Germinal center (tissue), 1 donor: ENCODE data around the gene SLC1A2.

Source experiments
- DNase-seq: peaks from one replicate; pipeline ENCODE4 v3.0.0; 2012; ENCODE audit warnings: mixed read lengths, low spot score

Gene SLC1A2

DNA sequence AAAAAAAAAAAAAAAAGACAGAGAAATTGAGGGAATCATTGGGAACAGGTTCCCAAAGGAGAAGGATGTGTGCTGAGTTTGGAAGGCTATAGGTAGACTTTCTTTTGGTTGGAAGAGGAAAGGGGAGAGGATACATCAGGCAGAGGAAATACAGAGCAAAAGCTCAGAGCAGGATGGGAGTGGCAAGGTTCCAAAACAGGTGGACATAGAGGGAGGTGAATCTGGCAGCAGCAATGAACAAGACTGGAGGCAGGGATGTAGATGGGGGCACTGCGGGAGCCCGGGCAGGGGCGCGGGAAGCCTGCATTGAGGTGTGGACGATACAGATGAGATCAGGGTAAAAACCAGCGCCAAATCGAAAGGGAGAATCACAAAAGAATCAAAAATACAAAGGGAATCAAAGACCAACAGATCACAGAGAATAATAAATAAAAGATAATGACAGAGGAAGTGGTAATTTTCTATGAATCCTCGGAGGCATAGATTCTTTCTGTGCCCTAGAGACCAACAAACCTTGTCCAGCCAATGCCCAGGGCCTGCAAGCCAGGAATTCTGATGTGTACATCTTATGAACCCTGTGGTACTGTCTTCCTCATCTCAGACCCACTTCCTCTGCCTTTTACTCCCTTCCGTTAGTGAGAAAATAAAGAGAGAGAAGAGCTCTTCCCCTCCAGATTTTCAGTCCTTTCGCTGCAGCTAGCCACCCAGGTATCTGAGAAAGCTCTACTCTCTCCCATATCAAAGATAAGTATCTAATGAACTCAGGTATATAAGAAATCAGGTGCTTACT lies 70.3 kb downstream of the SLC1A2 start:
- DNase-seq, result no peak

DNA sequence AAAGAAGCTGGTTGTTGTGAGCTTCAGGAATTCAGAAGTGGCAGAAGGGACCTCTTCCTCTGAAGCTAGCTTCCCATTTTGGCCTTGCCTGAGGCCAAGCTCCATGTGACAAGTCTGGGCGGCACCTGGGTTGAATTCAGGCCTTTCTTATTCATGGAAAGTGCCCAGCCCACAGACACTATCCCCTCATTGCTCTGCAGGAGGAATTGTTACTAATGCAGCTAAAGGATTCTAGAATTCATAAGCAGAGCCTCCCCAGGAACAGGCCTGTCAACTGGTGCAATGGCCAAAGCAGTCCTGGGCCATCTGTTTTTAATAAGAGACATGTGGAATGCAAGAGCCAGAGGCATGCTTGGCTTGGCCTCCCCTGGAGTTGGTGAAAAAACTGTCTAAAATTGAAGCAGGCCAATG lies 71.4 kb downstream of the SLC1A2 start:
- DNase-seq, result no peak

DNA sequence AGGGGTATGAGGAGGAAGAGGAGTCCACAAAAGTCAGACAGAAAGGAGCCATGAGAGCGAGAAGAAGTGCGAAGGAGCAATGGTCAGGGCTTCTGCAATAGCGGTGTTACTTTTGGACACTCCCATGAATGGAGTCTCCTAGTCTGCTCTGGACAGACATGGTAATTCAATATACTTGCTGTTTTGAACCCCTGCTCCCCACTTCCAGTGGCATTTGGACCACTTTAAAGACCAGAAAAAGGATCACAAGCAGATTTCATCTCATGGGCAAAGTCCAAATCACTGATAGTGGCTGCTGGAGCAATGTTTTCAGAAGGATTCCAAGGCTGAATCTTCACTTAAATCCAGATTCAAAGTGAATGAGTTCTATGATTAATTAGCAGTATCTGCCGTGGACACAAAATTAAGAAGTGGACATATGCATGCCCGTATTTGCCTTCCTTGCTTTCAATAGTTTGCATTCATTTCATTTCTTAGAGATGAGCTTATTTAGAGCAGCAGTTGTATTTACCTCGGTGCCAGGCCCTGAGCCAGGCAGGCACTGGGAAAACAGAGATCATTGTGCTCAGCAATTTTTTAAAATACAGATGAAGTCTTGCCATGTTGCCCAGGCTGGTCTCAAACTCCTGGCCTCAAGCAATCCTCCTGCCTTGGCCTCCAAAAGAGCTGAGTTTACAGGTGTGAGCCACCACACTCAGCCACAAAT lies 72.0 kb downstream of the SLC1A2 start:
- no peak for DNase-seq

DNA sequence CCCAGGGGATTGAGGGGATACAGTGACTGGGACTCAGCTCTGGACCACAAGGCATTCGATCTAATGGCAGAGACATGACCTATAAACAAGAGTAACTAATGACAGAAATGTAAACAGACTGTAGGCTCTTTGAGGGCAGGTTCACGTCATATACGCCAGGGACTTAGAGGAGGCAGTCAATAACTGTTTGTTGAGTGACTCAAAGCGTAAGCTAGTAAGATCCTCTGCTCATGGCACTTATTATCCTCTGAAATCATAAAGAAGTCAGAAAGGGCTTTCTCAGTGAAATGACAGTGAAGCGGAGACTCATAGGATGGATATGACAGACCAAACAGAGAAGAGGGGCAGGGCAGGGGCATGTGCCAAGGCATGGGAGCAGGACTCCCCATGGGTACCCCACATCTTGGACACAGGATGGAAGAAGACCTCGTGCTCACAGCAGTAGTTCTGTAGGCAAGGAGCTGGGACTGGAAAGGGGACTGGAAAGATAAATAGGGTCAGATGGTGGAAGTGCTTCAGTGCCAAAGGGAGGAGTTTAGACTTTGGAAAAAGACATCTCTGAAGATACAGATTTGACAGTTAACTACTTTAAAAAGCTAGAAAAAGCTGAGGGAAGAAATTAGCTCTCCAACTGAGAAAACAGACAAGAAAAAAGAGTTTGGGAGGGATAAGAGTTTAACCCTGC lies 72.7 kb downstream of the SLC1A2 start:
- no peak for DNase-seq

DNA sequence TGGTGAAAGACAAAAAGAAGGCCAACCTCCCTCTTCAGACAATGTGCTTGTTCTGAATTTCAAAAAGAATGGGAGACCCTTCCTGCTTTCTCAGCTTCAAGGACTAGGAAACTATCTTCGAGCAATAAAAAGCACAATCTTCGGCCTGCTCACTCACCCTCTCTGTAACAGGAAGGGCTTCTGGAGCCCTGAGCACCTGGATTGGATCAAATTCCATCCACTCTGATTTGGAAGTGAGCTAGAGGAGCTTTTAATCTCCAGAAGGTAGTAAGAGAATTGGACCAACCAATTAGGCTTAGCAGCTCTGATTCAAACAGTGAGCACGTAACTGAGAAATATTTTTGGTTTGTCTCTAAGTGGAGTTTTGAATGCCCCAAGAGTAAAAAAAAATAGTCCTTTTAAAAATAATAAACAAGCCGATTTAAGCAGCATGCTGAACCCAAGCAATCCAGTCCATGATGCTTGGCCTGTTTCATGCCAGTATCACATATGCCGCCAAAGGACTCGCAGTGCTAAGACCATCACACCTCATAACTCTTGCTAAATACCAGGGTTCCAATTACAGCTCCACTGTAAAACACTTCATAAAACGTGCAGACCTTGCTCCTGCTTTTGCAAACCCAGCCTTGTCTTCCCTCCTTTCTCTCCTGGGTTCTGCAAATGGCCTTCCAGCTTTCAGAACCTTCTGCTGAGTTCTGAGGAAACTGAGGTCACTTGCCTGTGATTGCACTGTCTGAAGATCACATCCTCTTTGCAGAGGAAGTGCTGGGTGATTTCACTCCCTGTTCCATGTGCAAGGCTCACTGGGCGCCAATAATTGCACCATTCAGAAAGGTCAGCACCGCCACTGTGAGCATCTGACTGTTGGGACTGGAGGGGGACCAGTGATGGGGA lies 74.4 kb downstream of the SLC1A2 start:
- no peak for DNase-seq

DNA sequence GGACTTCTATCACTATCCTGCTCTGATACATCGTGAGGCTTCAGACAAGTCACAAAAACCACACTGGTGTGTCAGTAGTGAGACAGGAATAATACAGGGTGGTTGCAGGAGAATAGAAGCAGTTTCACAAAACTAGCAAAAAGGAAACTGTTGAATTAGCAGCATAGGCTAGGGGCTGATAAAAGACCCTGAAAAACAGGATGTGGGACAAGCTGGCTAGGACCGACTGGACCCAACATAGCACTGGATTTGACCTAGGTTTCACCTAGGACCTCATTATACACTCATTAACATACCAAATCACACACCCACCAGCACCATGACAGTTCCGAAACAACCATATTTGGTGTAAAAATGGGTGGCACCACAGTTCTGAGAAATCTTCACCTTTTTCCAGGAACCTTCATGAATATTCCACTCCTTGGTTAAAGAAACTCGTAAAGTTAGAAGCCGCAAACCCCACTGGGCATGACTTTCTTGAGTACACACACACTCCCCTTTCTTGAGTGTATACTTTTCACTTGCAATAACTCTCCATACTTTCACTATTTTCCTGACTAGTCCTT lies 76.2 kb downstream of the SLC1A2 start:
- DNase-seq, result no peak

DNA sequence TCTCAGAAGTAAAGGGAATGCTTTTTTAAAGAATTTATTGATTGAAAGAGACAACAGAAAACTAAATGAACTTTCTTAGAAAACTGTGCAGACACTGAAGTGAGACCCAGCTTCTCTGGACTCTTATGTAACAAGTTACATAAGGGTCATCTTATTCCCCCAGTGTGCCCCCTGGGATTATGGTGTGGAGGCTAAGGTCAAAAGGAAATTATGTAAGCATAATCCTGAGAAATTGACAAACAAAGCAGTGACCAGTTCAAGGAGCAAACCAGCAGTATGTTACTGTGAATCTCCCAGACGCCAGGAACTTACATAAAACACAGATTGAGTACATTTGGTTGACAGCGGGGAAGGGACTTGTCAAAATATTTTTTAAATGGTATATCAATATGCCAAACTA lies 78.6 kb downstream of the SLC1A2 start:
- no peak for DNase-seq

DNA sequence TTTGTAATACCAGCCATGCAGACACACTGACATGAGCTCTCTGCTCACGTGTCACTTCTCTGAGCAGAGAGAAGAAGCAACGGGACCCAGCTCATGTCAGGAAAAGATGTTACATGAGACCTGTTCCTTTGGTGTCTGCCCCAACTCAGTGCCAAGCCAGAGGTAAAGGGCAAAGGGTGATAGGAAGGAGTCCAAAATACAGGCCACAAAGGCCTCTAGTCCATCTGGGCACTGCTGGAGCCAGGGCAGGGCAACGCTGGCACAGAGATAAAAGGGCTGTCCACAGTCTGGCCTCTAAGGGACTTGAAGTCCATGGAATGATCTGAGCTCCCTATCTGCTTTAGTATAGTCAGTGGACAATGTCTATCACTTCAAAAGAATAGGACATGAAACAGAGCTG lies 79.3 kb downstream of the SLC1A2 start:
- DNase-seq, result no peak

DNA sequence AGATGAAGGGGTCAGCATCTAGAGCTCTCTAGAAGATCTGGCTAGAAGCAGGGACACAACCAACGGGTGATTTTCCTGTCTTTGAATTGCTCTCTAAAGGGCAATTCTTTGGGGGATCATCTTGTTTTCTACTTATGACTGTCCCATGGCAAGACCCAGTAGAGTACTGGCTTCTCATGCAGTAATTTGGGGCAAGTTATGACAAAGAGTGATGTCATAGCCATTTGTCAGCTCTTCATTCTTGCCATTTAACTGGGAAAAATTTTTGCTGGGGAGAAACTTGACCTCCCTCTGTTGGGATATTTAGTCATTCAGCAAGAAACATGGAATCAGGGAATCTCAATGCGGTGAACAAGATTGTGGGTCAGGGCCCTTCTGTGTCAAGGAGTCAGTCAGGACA lies 80.4 kb downstream of the SLC1A2 start:
- no peak for DNase-seq

DNA sequence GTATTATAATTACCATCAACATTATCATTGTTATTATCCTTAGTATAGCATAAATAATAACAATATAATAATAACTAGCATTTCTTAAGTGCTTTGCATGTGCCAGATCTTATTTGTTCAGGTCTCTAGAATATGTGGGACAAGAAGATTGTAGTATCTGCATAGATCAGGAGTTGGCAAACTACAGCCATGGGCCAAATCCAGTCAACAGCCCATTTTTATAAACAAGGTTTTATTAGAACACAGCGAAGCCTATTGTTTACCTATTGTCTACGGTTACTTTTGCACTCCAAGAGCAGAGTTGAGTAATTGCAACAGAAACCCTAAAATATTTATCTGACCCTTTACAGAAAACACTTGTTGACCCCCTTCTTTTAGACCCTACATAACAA lies 81.4 kb downstream of the SLC1A2 start:
- no peak for DNase-seq

DNA sequence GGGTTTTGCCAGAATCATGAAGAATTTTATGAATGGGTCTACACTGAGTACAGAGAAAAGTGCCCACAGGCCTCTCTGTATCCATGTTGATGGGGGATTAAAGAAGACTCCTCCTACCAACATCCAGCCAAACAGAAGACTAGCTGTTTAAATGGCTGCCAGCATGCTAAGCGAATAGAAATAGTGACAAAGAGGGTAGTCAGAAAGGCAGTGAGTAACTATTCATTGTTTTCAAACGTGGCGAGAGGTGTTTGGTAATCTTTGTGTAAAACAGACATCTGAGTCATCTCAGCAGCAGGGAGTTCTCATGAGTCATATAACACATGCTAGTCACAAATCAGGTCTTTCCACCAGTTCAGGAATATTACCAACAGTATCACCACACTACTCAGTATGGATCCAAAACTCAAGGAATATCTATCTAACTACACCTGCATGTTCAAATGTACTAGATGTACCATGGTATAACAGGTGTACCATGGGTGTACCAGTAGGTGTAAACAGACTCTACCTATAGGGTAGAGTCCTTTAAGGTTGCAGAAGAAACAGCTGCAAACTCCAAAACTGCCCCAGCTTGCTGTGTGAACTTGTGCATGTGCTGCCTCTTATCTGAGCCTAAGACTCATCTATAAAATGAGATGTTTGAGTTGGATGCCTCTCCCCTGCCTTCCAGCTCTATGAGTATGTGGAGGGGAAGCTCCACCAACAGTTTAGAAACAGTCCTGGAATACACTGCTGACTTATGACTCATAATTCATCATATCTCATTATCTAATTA lies 82.0 kb downstream of the SLC1A2 start:
- no peak for DNase-seq

DNA sequence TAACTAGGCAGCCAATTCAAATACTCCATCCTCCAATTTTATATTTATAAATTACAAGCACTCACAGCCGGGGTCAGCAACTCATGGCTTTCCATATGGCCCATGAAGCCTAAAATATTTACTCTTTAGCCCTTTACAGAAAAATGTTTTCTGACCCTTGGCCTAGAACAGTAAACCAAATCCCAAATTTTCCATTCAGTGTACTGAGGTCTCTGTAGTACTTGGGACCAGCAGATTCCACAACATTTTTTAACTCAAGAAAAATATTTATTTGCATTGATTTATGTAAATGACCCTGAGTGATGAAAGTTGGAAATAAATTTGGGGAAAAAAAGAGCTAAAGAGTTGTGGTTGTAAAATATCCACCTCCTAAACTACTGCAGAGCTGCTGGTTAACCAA lies 82.6 kb downstream of the SLC1A2 start:
- DNase-seq, result no peak

DNA sequence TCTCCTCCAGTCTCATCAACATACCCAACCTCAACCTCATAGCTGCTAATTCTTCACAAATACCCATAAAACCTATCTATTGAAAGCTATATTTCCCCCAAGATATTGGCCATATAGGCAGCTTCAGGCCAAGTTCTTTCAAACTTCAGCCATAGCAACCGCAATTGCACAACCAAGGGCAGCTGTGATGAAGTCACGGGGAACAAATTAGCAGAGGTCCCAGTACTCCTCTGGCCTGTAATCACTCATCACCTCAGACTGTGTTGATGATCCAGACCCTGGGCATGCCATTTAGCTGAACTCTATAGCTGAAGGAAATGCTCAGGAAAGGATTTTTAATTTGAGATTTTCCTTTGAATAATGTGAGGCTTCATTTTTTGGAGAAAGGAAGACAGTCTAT lies 84.1 kb downstream of the SLC1A2 start:
- DNase-seq, result no peak

DNA sequence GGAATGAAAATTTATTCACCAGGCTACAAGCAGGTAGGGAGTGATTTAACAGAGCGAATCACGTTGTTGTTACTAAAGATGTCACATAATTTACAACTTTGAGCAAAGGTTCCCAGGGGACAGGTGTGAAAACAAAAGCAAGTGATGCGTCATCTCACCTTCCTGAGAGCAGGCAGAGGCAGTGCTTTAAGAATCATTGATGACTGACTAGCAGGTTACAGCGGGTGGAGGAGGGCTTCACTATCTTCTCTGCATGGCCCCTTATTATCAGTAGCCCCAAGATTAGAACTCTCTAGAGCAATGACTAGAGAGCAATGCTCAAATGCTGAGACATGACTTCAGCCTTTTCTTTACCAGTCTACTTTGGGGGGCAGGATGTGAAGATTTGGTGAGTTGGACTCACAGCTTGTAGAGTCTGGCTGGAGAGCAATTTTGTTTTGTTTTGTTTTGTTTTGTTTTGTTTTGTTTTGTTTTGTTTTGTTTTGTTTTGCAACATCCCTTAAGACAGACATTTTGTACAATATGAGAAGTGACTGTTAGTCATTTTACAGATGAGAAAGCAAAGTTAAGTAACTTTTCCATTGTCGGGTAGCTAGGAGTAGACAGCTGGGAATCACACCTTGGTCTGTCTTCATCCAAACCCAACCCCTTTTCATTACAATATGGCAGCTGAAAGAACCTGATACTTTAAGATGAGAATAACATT lies 84.8 kb downstream of the SLC1A2 start:
- peak; percentile 62 for DNase-seq

DNA sequence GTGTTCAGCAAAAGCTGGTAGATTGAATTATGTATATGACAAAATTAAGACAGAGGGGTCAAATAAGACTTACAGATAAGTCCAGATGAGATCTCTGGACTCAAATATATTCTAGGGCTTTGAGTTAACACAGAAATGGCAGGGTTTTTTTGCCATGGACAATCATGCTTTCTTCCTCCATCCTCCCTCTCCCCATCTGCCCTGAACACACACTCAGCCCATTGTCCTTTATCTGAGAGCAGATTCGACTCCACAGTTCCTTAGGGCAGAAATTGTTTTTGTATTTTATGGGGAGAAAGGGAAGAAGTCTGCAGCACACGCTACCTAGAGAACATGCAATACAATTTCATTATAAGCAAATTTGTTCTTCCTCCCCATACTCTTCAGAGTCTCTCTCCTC lies 86.8 kb downstream of the SLC1A2 start:
- DNase-seq, result no peak

DNA sequence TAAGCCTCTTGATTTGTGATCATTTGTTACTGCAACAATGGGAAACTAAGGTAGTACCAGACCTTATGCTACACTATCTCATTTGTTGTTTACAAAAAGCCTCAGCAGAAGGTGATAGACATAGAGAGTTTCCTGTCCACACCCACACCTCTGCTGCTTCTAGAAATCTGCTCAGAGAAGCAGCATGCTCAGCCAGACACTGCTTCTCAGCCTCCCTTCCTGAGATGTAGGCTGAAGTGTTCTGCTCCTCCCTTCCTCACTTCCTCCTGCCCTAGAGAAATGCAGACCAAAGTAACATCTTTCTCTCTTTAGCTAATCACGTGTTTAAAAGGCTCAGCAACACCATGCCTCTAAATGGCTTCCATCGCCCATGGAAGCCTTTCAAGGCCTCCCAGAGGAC lies 88.4 kb downstream of the SLC1A2 start:
- DNase-seq, result no peak

DNA sequence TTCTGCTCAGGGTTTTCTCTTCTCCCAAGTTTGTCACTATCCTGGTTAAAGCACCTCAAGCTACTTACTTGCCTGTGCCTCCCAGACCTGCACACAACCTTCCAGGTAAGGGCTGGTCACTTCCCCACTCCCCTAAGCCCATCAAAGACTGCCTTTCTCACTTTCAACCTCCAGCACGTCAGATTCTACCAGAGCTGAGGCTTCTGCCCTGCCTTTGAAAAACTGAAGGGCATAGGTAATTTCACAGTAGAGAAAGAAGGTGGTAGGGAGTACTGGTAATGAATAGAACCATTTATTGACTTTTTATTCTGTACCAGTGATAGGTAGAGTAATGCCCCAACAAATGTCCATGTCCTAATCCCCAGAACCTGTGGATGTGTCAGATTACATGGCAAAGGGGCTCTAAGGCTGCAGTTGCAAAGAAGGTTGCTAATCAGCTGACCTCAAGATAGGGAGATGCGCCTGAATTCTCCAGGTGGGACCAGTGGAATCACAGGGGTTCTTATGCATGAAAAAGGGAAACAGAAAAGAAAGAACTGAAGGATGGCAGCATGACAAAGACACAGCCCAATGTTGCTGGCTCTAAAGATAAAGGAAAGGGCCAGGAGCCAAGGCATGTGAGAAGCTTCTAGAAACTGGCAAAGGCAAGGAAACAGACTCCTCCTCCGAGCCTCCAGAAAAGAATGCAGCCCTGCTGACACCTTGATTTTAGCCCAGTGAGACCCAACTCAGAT lies 89.0 kb downstream of the SLC1A2 start:
- DNase-seq, result no peak

DNA sequence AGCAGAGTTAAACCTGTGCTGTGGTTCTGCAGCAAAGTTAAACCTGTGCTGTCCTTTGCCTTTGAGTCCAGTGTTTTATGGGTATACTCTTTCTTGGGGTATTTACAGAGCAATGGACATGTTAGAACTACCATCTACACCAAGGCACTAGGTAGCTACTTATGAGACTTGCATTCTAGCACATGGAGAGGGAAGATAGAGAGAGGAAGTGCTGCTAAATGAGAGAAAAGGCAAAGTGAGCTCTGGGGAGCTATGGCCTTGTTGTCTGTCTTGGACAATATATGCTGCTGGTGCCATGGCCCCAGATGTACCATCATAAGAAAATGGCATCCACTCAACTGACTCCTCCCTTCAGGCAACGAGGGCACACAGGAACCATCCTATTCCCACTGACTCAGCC lies 91.5 kb downstream of the SLC1A2 start:
- no peak for DNase-seq

DNA sequence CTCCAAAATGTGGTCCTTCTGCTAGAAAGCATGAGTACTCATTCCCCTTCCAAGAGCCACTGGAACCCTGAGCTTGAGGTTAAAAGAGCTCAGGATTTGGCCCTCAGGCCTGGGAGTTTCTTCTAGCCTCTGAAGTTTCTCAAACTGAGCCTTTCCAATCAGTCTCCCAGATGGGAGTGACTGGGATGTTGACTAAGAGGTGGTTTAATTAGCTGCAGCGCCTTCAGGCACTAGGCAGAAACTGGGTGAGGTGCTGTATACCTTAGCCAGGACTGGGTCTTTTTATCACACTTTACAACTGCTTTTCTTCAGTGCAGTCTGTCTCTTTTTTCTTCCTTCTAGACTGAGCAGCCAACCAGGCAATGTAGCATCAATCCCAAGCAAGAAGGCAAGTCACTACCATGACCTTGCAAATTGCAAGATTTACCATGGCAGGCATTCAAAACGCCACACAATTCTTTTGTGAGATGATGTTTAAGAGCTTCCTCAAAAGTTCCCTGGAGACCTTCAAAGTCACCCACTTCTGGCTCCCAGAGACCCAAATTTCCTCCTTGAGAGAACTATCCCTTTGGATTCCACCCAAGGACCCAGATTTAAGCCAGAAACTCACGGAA lies 93.0 kb downstream of the SLC1A2 start:
- DNase-seq, result no peak
